HG03520 (cell line): ENCODE results near the gene ZRANB1.

ENCODE experiments used
- ATAC-seq: cut with Tn5 transposase; IDR thresholded peaks from one replicate; pipeline ENCODE4 v1.9.1; 2021; ENCODE audit warnings: mild to moderate bottlenecking, moderate library complexity; ENCODE audit not compliant: unreplicated experiment

Gene ZRANB1

DNA sequence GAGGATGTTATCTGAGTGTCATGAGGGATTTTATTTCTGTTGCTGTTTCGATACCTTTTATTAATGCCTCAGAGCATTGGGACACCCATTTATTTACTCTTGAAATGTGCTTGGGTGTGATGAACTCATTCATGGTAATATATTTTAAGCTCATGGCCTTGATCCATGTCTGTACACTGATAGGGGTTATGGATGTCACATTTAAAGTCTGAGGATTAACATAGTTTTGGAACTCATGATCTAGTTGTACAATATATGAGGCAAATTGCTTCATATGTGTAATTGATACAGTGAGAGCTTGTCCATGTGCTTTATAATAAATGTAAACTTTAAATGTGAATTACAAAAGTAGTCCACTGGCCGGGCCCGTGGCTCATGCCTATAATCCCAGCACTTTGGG is 23.0 kb upstream of the ZRANB1 start:
- no peak for ATAC-seq

DNA sequence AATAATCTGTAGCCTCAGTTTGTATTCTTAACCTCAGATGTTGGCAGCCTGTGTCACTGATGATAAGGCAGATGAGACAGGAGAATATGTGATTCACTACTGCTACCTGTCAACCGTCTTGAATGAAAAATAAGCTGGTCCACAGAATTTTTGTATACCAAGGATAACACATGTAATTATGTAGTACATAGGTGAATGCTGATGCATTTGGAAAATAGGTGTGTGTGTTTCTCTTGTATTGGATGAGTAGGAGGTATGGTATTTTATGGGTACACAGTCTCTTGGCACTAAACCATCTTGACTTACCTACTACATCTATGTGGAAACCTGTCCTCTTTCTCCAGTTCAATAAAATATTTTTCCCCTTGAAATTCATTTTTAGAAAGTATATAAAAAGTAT is 20.7 kb upstream of the ZRANB1 start:
- ATAC-seq = no peak

DNA sequence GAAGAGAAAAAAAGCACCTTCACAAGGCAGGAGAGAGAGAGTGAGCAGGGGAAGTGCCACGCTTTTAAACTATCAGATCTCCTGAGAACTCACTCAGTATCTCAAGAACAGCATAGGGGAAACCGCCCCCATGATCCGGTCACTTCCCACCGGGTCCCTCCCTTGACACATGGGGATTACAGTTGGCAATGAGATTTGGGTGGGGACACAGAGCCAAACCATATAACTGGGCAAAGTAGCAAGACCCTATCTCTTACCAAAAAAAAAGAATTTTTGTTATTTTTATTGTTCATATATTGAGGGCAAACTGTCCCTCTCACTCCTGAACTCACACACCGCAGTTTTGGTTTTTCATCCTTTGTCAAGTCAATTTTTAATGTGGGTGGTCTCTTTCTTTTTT is 18.2 kb upstream of the ZRANB1 start:
- ATAC-seq = no peak

DNA sequence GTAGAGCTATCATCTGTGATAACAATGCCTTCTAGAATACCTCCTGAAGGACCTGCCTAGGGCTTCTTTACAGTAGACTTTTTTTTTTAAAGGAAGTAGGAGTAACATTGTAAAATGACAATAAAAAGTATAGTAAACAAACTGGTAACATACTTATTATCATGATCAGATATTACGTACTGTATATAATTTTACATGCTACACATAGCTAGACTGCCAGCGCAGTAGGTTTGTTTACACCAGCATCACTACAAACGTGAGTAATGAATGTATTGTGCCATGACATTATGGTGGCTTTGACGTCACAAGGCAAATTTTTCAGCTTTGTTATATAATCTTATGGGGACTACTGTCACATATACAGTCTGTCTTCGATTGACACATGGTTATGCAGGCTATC is 15.4 kb upstream of the ZRANB1 start:
- ATAC-seq = no peak

DNA sequence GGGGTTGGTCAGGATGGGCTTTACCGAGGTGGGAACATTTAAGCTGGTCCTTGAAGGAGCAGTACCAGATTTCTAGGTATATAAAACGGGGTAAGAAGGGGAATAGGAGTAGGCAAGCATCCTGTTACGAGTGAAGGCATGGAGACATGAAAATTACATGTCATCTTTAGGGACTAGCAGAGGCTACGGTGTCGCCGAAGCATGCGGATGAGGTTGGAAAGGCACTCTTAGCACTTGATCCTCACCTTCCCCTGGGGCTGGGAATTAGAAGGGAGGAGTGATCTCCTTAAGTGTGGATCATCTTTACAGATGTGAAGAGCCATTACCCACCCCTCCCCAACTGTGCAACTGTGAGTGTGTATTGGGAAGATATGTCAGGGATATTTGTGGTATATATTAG is 13.8 kb upstream of the ZRANB1 start:
- ATAC-seq = no peak

GRCh38 chr10:124928545-124928944 is 13.4 kb upstream of the ZRANB1 start:
- no peak for ATAC-seq

- no peak for ATAC-seq
Observed at GRCh38 chr10:124935946-124936345, 6.0 kb upstream of the ZRANB1 start.

- no peak for ATAC-seq
Observed at GRCh38 chr10:124936813-124937212, 5.1 kb upstream of the ZRANB1 start.

DNA sequence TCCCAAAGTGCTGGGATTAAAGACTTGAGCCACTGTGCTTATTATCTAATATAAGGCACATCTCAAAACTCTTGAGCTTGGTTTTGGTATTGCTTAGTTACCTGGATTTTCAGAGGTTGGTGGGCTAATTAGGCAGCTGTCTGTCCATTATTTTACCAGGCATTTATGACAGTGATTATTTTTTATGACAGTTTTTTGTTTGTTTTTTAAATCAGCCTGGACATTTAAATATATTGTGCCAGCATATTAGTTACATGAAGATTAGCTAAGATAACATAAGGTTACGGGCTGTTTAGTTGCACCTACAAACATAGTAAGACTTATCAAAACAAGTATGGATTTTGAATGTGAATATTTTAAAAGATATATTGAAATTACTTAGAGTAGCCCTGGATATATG is 2.6 kb upstream of the ZRANB1 start:
- ATAC-seq = no peak

DNA sequence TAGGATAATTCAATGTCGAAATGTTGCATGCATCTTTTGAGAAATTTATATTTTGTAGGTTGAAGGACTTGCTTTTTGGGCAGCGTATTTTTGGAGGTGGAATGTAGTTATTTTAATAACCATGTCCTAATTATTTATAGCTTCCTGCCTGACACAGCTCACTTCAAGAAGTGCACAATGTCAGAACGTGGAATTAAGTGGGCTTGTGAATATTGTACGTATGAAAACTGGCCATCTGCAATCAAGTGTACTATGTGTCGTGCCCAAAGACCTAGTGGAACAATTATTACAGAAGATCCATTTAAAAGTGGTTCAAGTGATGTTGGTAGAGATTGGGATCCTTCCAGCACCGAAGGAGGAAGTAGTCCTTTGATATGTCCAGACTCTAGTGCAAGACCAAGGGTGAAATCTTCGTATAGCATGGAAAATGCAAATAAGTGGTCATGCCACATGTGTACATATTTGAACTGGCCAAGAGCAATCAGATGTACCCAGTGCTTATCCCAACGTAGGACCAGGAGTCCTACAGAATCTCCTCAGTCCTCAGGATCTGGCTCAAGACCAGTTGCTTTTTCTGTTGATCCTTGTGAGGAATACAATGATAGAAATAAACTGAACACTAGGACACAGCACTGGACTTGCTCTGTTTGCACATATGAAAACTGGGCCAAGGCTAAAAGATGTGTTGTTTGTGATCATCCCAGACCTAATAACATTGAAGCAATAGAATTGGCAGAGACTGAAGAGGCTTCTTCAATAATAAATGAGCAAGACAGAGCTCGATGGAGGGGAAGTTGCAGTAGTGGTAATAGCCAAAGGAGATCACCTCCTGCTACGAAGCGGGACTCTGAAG is 620 bp downstream of the ZRANB1 start:
- ATAC-seq = no peak

DNA sequence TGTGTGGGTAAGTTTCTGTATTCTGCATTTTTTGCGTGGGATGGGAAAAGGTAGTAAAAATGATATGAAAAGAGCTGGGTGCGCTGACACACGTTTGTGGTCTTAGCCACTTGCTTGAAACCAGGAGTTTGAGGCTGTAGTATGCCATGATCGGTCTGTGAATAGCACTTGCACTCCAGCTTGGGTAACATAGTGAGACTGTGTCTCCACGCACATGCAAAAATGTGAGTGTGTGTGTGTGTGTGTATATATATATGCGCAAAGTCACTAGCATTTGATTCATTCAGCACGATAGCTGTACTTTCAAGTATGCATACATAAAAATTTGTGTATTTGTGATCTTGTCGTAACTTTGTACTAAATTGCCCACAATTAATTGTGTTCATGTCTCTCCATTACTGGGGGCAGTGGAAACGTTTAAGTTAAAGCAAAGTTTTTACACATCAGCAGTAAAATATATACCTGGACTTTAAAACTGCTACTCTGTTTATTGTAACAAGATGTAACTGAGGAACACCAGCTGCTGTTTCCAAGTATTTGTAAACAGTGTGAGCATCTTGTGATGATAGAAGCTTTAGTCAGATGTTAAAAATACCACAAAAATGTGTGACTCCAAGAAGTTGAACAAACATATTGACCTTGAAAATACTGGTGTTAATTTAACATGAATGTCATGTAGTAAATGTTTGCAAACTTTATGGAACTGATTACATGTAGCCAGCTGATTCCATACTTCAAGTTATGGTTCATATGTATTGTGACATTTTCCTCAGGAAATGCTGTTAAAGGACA is 1.6 kb downstream of the ZRANB1 start:
- no peak for ATAC-seq

DNA sequence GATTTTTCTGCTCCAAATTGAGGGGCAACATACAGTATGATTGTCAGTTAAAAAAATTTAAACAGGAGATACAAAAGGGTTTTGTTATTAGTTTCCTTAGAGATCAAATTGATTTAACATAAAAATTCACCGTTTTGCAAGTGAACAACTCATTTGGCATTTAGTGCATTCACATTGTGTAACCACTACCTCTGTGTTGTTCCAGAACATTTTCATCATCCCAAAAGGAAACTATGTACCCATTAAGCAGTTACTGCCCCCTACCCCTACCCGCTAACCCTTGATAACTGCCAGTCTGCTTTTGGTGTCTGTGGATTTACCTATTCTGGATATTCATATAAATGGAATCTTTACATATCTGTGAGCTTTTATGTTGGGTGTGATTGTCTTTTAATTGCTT is 3.1 kb downstream of the ZRANB1 start:
- no peak for ATAC-seq

- ATAC-seq = no peak
Observed at GRCh38 chr10:124946945-124947344, 5.0 kb downstream of the ZRANB1 start.

GRCh38 chr10:124949543-124949942 is 7.6 kb downstream of the ZRANB1 start:
- ATAC-seq = no peak

GRCh38 chr10:124952123-124952522 is 10.2 kb downstream of the ZRANB1 start:
- no peak for ATAC-seq

DNA sequence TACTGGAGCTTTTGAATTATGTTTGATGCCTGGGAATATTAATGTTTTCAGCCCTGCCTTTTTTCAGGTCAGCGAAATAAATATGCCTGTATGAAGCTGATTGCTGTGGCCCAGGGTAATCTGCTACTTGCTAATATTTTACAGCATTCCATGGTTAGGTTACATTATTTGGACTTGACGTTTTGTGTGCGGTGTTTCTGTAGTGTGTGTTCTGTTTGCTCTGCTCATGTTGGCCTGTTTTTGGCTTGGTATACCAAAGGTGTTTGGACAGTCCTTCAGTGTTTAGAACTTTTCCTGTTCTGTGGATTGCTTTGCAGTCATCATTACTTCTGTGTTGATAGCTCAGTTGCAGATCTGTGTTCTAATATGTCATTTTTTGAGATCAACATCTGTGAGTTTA is 11.5 kb downstream of the ZRANB1 start:
- ATAC-seq = no peak

- no peak for ATAC-seq
Observed at GRCh38 chr10:124955243-124955642, 13.3 kb downstream of the ZRANB1 start.

GRCh38 chr10:124955868-124956267 is 13.9 kb downstream of the ZRANB1 start:
- no peak for ATAC-seq

GRCh38 chr10:124956764-124957163 is 14.8 kb downstream of the ZRANB1 start:
- no peak for ATAC-seq

- ATAC-seq = no peak
Observed at GRCh38 chr10:124957404-124957947, 15.6 kb downstream of the ZRANB1 start.

GRCh38 chr10:124959564-124959963 is 17.6 kb downstream of the ZRANB1 start:
- ATAC-seq = no peak

DNA sequence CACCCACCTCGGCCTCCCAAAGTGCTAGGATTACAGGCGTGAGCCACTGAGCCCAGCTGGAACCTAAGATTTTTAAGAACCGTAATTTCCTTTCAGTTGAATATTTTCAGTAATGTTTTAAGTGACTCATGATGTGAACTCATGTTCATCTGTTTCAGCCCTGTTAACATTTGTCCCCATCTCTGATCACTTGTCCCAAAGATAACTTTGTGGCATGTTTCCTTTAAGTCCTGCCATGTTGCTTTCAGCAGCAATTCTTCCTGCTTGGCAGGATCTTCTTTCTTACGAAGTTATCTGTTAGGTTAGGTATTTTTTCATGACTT is 19.3 kb downstream of the ZRANB1 start:
- no peak for ATAC-seq
